GM21723 (cell line): ENCODE data around the gene MAP2.

Experiments
- ATAC-seq: cut with Tn5 transposase; IDR thresholded peaks from one replicate; pipeline ENCODE4 v1.9.1; 2021; ENCODE audit warnings: mild to moderate bottlenecking, moderate library complexity; ENCODE audit not compliant: unreplicated experiment

The MAP2 gene

GRCh38 chr2:209423562-209424198, at the start of gene MAP2:
MAP2 (plus strand) TSS chr2:209424047; CDS start chr2:209653171, 229,124 bp downstream.
- peak; percentile 99 for ATAC-seq

GRCh38 chr2:209376686-209377085, 47.2 kb upstream of the MAP2 start:
- ATAC-seq, result no peak

GRCh38 chr2:209380293-209380692, 43.6 kb upstream of the MAP2 start:
- peak; percentile 100 for ATAC-seq

- ATAC-seq, result no peak
Measured at GRCh38 chr2:209381091-209381490, 42.8 kb upstream of the MAP2 start.

GRCh38 chr2:209382775-209383174, 41.1 kb upstream of the MAP2 start:
- no peak for ATAC-seq

- ATAC-seq, result no peak
Measured at GRCh38 chr2:209383212-209383611, 40.6 kb upstream of the MAP2 start.

- no peak for ATAC-seq
Measured at GRCh38 chr2:209387389-209387788, 36.5 kb upstream of the MAP2 start.

GRCh38 chr2:209388446-209389037, 35.3 kb upstream of the MAP2 start:
- no peak for ATAC-seq

- ATAC-seq, result no peak
Measured at GRCh38 chr2:209389171-209389618, 34.7 kb upstream of the MAP2 start.

- ATAC-seq, result no peak
Measured at GRCh38 chr2:209390839-209391238, 33.0 kb upstream of the MAP2 start.

- ATAC-seq, result no peak
Measured at GRCh38 chr2:209391776-209392401, 32.0 kb upstream of the MAP2 start.

- no peak for ATAC-seq
Measured at GRCh38 chr2:209395229-209395628, 28.6 kb upstream of the MAP2 start.

- no peak for ATAC-seq
Measured at GRCh38 chr2:209395652-209396051, 28.2 kb upstream of the MAP2 start.

GRCh38 chr2:209398463-209398862, 25.4 kb upstream of the MAP2 start:
- no peak for ATAC-seq

GRCh38 chr2:209401788-209402187, 22.1 kb upstream of the MAP2 start:
- ATAC-seq, result no peak

- no peak for ATAC-seq
Measured at GRCh38 chr2:209411296-209411695, 12.6 kb upstream of the MAP2 start.

GRCh38 chr2:209411718-209412117, 12.1 kb upstream of the MAP2 start:
- no peak for ATAC-seq

- no peak for ATAC-seq
Measured at GRCh38 chr2:209413311-209414014, 10.4 kb upstream of the MAP2 start.

- ATAC-seq, result no peak
Measured at GRCh38 chr2:209416913-209417312, 6.9 kb upstream of the MAP2 start.

- no peak for ATAC-seq
Measured at GRCh38 chr2:209422191-209422754, 1.6 kb upstream of the MAP2 start.

GRCh38 chr2:209424199-209424701, 403 bp downstream of the MAP2 start:
- ATAC-seq, result peak; percentile 20
